GM20000 (cell line): Measurements from ENCODE around the gene ZNF831.

ENCODE experiments used
- DNase-seq: peaks from one replicate; pipeline ENCODE4 v3.0.0; 2012; ENCODE audit warnings: low spot score
- CTCF ChIP-seq: IDR thresholded peaks from 2 replicates; pipeline ENCODE4 v1.5.1; 2012; ENCODE audit warnings: mild to moderate bottlenecking, control low read depth; ENCODE audit errors: extremely low read depth, missing control alignments

The ZNF831 gene

DNA sequence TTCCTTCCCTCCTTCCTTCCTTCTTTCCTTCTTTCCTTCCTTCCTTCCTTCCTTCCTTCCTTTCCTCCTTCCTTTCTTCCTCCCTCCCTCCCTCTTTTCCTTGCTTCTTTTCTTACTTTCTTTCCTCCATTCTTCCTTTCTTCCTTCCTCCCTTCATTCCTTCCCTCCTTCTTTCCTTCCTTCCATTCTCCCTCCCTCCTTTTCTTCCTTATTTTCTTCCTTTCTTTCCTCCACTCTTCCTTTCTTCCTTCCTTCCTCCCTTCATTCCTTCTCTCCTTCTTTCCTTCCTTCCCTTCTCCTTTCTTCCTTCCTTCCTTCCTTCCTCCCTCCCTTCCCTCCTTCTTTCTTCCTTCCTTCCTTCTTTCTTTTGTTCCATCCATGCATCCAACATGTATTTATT lies 101.7 kb downstream of the ZNF831 start:
- no peak for DNase-seq
- TF ChIP-seq CTCF, result no peak

- no peak for DNase-seq
Measured at GRCh38 chr20:59268870-59269269, 105.2 kb downstream of the ZNF831 start.

GRCh38 chr20:59269411-59270025 lies 105.9 kb downstream of the ZNF831 start:
- no peak for TF ChIP-seq CTCF
- no peak for DNase-seq

More at GRCh38 chr20:59268870-59269269, 105.2 kb downstream of the ZNF831 start:
- no peak for TF ChIP-seq CTCF

- no peak for TF ChIP-seq CTCF
Measured at GRCh38 chr20:59270380-59270779, 106.8 kb downstream of the ZNF831 start.

DNA sequence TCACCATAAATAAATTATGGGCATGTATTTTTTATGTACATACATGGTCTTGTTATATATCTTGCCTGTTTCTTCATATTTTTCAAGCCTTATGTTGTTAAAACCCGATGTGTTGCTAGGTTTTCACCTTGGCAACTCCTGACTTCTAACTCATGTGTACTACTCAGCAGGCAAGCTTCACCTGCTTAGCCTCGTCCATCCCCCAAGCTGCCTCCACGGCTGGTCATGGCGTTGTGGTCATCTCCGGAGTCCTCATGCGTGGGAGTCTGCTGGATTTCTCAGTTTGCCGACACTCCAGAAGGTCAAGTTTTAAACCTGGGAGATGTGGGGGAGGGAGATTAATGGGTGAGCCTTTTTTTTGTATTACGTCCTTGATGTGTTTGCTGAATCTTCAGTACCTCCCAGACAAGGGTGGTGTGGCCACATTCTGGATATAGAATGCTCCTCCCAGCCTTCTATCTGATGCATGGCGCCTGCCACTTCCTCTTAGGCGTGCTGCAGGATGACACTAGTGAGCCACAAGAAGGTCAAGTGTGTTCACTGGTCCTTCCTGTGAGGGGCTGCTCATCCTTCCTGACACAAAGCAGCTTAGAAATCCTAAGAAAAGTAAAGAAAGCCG lies 110.2 kb downstream of the ZNF831 start:
- DNase-seq, result no peak

More at GRCh38 chr20:59270380-59270779, 106.8 kb downstream of the ZNF831 start:
- no peak for DNase-seq

DNA sequence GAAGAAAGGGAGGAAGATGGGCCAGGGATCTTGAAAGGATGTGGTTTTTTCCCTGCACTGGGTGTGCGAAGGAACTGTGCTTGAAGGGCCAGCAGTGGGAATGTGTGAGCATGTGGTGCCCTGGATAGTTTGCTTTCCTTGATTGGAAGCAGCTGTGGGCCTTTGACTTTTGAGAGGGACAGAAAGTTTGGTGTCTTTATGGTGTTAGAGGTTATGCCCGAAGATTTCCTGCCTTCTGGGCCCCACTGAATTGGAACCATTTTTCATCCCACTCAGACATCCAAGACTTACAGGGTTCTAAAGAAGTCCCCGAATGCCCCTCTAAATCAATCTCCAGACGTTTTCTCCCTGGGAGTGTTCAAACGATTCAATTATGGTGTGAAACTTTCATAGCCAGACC lies 113.3 kb downstream of the ZNF831 start:
- no peak for DNase-seq
- TF ChIP-seq CTCF, result no peak

More for the DNA sequence above, 110.2 kb downstream of the ZNF831 start:
- TF ChIP-seq CTCF, result no peak

GRCh38 chr20:59284470-59284869 lies 120.8 kb downstream of the ZNF831 start:
- no peak for DNase-seq

More at GRCh38 chr20:59284470-59284869, 120.8 kb downstream of the ZNF831 start:
- TF ChIP-seq CTCF, result no peak
